Neural crest cell (in vitro differentiated cells): ENCODE data around the gene FAAP100. TPM values are rescaled to one million over a fixed set of nuclear protein-coding genes. Genes with fewer than 3 reads are reported as not detected.

Experiments
- DNase-seq: peaks from one replicate; pipeline ENCODE4 v3.0.0; 2021; ENCODE audit warnings: low read depth, mixed read lengths, low spot score
- H3K27ac Mint-ChIP-seq: one replicate; pipeline ENCODE4 v1.8.0; 2021; ENCODE audit warnings: mild to moderate bottlenecking, mixed read lengths; ENCODE audit not compliant: unreplicated experiment
- H3K27me3 Mint-ChIP-seq: 2 replicates; pipeline ENCODE4 v1.8.0; 2021; ENCODE audit warnings: low read depth, mild to moderate bottlenecking, mixed read lengths
- H3K36me3 Mint-ChIP-seq: 2 replicates; pipeline ENCODE4 v1.8.0; 2021; ENCODE audit warnings: low read depth, mild to moderate bottlenecking, mixed read lengths
- H3K4me1 Mint-ChIP-seq: 2 replicates; pipeline ENCODE4 v1.8.0; 2021; ENCODE audit warnings: mixed read lengths
- H3K4me3 Mint-ChIP-seq: one replicate; pipeline ENCODE4 v1.8.0; 2021; ENCODE audit warnings: mild to moderate bottlenecking, mixed read lengths
- H3K9me3 Mint-ChIP-seq: 2 replicates; pipeline ENCODE4 v1.8.0; 2021; ENCODE audit warnings: mixed read lengths
- CTCF ChIP-seq: fragments of 200-600 bp; sonication (generic); conservative IDR thresholded peaks from 2 replicates; pipeline ENCODE4 v1.5.0; 2021; ENCODE audit warnings: antibody characterized with exemption, mild to moderate bottlenecking
- total RNA-seq: library from RNA; stranded (reverse); gene quantifications from 2 replicates; pipeline ENCODE4 v1.2.1, GENCODE V29; 2021

Gene FAAP100
- total RNA-seq, 1 donor from 2014 or later: 48.3 TPM

DNA sequence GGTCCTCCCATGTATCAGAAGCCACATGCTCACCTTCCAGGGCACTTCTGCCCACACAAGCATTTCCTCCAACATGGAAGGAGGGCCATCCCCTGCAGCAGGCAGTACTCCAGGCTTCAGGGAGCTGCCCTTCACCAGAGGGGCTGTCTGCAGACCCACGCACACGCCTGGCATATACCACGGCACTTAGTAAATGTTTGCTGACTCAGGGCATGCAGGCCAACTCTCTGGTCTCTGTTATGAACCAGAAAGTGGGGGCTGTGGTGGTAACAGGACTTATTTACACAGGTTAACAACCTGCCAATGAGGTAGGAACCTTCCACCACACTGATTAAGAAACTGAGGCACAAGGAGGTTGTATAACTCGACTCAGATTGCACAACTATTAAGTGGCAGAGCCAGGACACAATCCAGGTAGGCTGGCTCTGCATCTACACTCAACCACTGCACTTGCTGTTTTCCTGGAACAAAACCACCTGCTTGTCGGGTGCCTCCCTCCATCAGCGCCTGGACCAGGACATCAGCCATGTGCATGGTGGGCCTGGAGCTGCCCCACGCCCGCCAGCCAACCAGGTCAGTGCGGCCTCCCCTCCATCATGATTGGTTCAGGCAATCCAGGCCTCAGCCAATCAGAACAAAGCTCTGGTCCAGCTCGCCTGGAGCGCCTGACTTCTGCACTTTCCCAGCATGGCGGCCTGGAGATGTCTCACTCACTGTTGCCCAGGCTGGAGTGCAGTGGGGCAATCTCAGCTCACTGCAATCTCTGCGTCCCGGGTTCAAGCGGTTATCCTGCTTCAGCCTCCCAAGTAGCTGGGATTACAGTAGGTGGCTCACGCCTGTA, 58.7 kb downstream of the FAAP100 start:
- Mint-ChIP-seq H3K27ac (no peak overlapping the region), H3K27me3 (peaks cover 13% of the 10 kb centered on the region), H3K36me3 (no peaks in the 10 kb centered on the region), H3K9me3 (no peaks in the 10 kb centered on the region), H3K4me3 (no peak overlapping the region), H3K4me1 (peaks cover 29% of the 10 kb centered on the region)
- DNase-seq: no peak
- TF ChIP-seq CTCF: no peak

GRCh38 chr17:81492706-81493105, 59.4 kb downstream of the FAAP100 start:
- no peaks in the 10 kb centered on the region for H3K9me3 Mint-ChIP-seq
- H3K4me3 Mint-ChIP-seq: no peak overlapping the region
- DNase-seq: no peak
- peaks cover 29% of the 10 kb centered on the region for H3K4me1 Mint-ChIP-seq
- H3K36me3 Mint-ChIP-seq: no peaks in the 10 kb centered on the region
- TF ChIP-seq CTCF: no peak
- H3K27me3 Mint-ChIP-seq: peaks cover 13% of the 10 kb centered on the region
- no peak overlapping the region for H3K27ac Mint-ChIP-seq

GRCh38 chr17:81492202-81492601, 60.0 kb downstream of the FAAP100 start:
- Mint-ChIP-seq H3K27ac (no peak overlapping the region), H3K36me3 (no peaks in the 10 kb centered on the region), H3K27me3 (peaks cover 13% of the 10 kb centered on the region), H3K4me1 (peaks cover 32% of the 10 kb centered on the region), H3K4me3 (peak overlapping the region; percentile 7), H3K9me3 (no peaks in the 10 kb centered on the region)
- no peak for DNase-seq
- no peak for TF ChIP-seq CTCF

GRCh38 chr17:81491761-81492160, 60.4 kb downstream of the FAAP100 start:
- Mint-ChIP-seq H3K4me1 (peaks cover 33% of the 10 kb centered on the region), H3K36me3 (no peaks in the 10 kb centered on the region), H3K27me3 (peaks cover 13% of the 10 kb centered on the region), H3K27ac (no peak overlapping the region), H3K4me3 (no peak overlapping the region), H3K9me3 (no peaks in the 10 kb centered on the region)
- no peak for TF ChIP-seq CTCF
- no peak for DNase-seq

GRCh38 chr17:81491181-81491581, 61.0 kb downstream of the FAAP100 start:
- no peak for DNase-seq
- H3K27ac Mint-ChIP-seq: no peak overlapping the region
- H3K4me1 Mint-ChIP-seq: peaks cover 36% of the 10 kb centered on the region
- peaks cover 13% of the 10 kb centered on the region for H3K27me3 Mint-ChIP-seq
- H3K4me3 Mint-ChIP-seq: no peak overlapping the region
- no peaks in the 10 kb centered on the region for H3K36me3 Mint-ChIP-seq
- H3K9me3 Mint-ChIP-seq: no peaks in the 10 kb centered on the region
- TF ChIP-seq CTCF: no peak
